Measurements from ENCODE around the gene SORCS2.

- no peak for TF ChIP-seq POLR2AphosphoS5 (IDR thresholded peaks at IDR 0.05; ENCODE audit: low read depth, low read length)
- no peak for TF ChIP-seq POLR2A (IDR thresholded peaks at IDR 0.05; ENCODE audit: control extremely low read depth in 1 of 2, low read depth in 2 of 2, low read length in 2 of 2)
- no peak for TF ChIP-seq EZH2 (IDR thresholded peaks at IDR 0.05; ENCODE audit: low read depth, low read length, severe bottlenecking)
- no peak for TF ChIP-seq CTCF (IDR thresholded peaks at IDR 0.05; ENCODE audit: control extremely low read depth in 1 of 3, insufficient read depth in 1 of 3, low read depth in 1 of 3, low read length in 3 of 3)
- TF ChIP-seq EP300 (IDR thresholded peaks at IDR 0.05; ENCODE audit: borderline replicate concordance in 1 of 2, low read depth in 2 of 2, low read length in 2 of 2), result no peak
- no peak for TF ChIP-seq SIRT6 (IDR thresholded peaks at IDR 0.05; ENCODE audit: low read length)
- TF ChIP-seq BRCA1 (IDR thresholded peaks at IDR 0.05; ENCODE audit: low read depth, low read length), result no peak
- TF ChIP-seq CHD2 (IDR thresholded peaks at IDR 0.05; ENCODE audit: low read length), result no peak
- no peak for TF ChIP-seq TAF1 (IDR thresholded peaks at IDR 0.05; ENCODE audit: low read depth, low read length)
- TF ChIP-seq SP1 (IDR thresholded peaks at IDR 0.05; ENCODE audit: low read depth, low read length), result no peak
- no peak for TF ChIP-seq JUN (IDR thresholded peaks at IDR 0.05; ENCODE audit: low read depth, low read length)
Observed at GRCh38 chr4:7228734-7229133, 36.4 kb downstream of the SORCS2 start.
